GM21447 (cell line): ENCODE measurements around the gene KNCN.

Experiments
- ATAC-seq: cut with Tn5 transposase; IDR thresholded peaks from one replicate; pipeline ENCODE4 v1.9.1; 2021; ENCODE audit not compliant: unreplicated experiment

Gene KNCN

GRCh38 chr1:46546210-46546609 is 5.2 kb downstream of the KNCN start:
- ATAC-seq: no peak

- no peak for ATAC-seq
These were observed 5.7 kb downstream of the KNCN start for GRCh38 chr1:46545784-46546183.

- ATAC-seq: no peak
These were observed 6.7 kb downstream of the KNCN start for GRCh38 chr1:46544561-46545240.

GRCh38 chr1:46543761-46544560 is 7.5 kb downstream of the KNCN start:
- ATAC-seq: no peak

GRCh38 chr1:46543382-46543760 is 8.1 kb downstream of the KNCN start:
- no peak for ATAC-seq

- no peak for ATAC-seq
These were observed 11.5 kb downstream of the KNCN start for GRCh38 chr1:46539972-46540371.

- no peak for ATAC-seq
These were observed 13.3 kb downstream of the KNCN start for GRCh38 chr1:46538147-46538546.

- no peak for ATAC-seq
These were observed 13.8 kb downstream of the KNCN start for GRCh38 chr1:46537651-46538050.

GRCh38 chr1:46536527-46536926 is 14.9 kb downstream of the KNCN start:
- no peak for ATAC-seq

- ATAC-seq: no peak
These were observed 16.4 kb downstream of the KNCN start for GRCh38 chr1:46535063-46535462.

- no peak for ATAC-seq
These were observed 18.1 kb downstream of the KNCN start for GRCh38 chr1:46533179-46533864.

- no peak for ATAC-seq
These were observed 18.8 kb downstream of the KNCN start for GRCh38 chr1:46532498-46533178.

GRCh38 chr1:46532095-46532494 is 19.4 kb downstream of the KNCN start:
- no peak for ATAC-seq

- no peak for ATAC-seq
These were observed 20.5 kb downstream of the KNCN start for GRCh38 chr1:46530791-46531409.

GRCh38 chr1:46530311-46530710 is 21.1 kb downstream of the KNCN start:
- no peak for ATAC-seq

- no peak for ATAC-seq
These were observed 22.3 kb downstream of the KNCN start for GRCh38 chr1:46529031-46529630.

GRCh38 chr1:46528297-46528955 is 23.0 kb downstream of the KNCN start:
- ATAC-seq: no peak

- peak; percentile 75 for ATAC-seq
These were observed 23.8 kb downstream of the KNCN start for GRCh38 chr1:46527474-46528296.

GRCh38 chr1:46526691-46527291 is 24.7 kb downstream of the KNCN start:
- no peak for ATAC-seq
